Tibial nerve (tissue), 4 donors: Measurements from ENCODE around the gene PLXNB3. TPM values are rescaled to one million over a fixed set of nuclear protein-coding genes. Genes with fewer than 3 reads are reported as not detected.
"Not testable (repeated sequence)": the region's sequence is repeated elsewhere in the genome, so short reads cannot be mapped to it uniquely, and the experiment has no call there.

ENCODE experiments used
- DNase-seq, 2 donors: peaks; one replicate each; pipeline ENCODE4 v3.0.0-alpha.2; 2019; ENCODE audit warnings: low spot score in 2 of 2
- H3K27ac ChIP-seq, 4 donors: fragments of 200-600 bp; sonication (generic) in 3 of 4; one replicate each; pipeline ENCODE4 v1.5.1; 2017 to 2019; ENCODE audit warnings: mild to moderate bottlenecking in 1 of 4
- H3K27me3 ChIP-seq, 2 donors: fragments of 200-600 bp; sonication (generic) in 1 of 2; one replicate each; pipeline versions ENCODE4 v1.5.1 to v1.6.0; 2017 to 2019
- H3K36me3 ChIP-seq, 3 donors: fragments of 200-600 bp; sonication (generic); one replicate each; pipeline ENCODE4 v1.5.1; 2018 to 2019
- H3K4me1 ChIP-seq, 4 donors: fragments of 200-600 bp; sonication (generic) in 3 of 4; one replicate each; pipeline ENCODE4 v1.5.1; 2017 to 2019
- H3K4me3 ChIP-seq, 4 donors: fragments of 200-600 bp; sonication (generic) in 3 of 4; one replicate each; pipeline ENCODE4 v1.5.1; 2017 to 2019; ENCODE audit warnings: mild to moderate bottlenecking in 1 of 4, moderate library complexity in 1 of 4
- H3K9me3 ChIP-seq, 4 donors: fragments of 200-600 bp; sonication (generic) in 3 of 4; one replicate each; pipeline ENCODE4 v1.5.1; 2017 to 2019
- EP300 ChIP-seq, 2 donors: sonication (generic); formaldehyde crosslinking; IDR thresholded peaks; one replicate each; pipeline ENCODE4 v1.6.1; 2017; ENCODE audit warnings: antibody characterized with exemption in 2 of 2, mild to moderate bottlenecking in 1 of 2
- POLR2A ChIP-seq, 2 donors: fragments of 450-650 bp; IDR thresholded peaks; one replicate each; pipeline ENCODE4 v1.6.1; 2017; ENCODE audit warnings: antibody characterized with exemption in 2 of 2, mild to moderate bottlenecking in 2 of 2, moderate library complexity in 2 of 2
- WGBS, 2 donors: methylation state at CpG; one replicate each; pipeline ENCODE4 v1.1.5; 2018; 5-methylcytosine and 5-hydroxymethylcytosine counted together
- total RNA-seq, 4 donors: library from RNA; depleted of rRNA; stranded (reverse); fragments of >200 nt; gene quantifications; one replicate each; pipeline ENCODE4 v1.1.0, GENCODE V29; 2016
- TF ChIP-seq, protein P1 (sequence below), 5 experiments: fragments of 200-600 bp in 3 of 5; fragments of 450-650 bp in 2 of 5; sonication (generic) in 3 of 5; IDR thresholded peaks; one replicate each; pipeline ENCODE4 v1.5.1; 2016 to 2019; ENCODE audit warnings: antibody characterized with exemption in 5 of 5, mild to moderate bottlenecking in 3 of 5, moderate library complexity in 2 of 5

PLXNB3 gene
- total RNA-seq, 4 donors from 2014 or later, result 45.4 to 77.7 (median 50.3) TPM

DNA sequence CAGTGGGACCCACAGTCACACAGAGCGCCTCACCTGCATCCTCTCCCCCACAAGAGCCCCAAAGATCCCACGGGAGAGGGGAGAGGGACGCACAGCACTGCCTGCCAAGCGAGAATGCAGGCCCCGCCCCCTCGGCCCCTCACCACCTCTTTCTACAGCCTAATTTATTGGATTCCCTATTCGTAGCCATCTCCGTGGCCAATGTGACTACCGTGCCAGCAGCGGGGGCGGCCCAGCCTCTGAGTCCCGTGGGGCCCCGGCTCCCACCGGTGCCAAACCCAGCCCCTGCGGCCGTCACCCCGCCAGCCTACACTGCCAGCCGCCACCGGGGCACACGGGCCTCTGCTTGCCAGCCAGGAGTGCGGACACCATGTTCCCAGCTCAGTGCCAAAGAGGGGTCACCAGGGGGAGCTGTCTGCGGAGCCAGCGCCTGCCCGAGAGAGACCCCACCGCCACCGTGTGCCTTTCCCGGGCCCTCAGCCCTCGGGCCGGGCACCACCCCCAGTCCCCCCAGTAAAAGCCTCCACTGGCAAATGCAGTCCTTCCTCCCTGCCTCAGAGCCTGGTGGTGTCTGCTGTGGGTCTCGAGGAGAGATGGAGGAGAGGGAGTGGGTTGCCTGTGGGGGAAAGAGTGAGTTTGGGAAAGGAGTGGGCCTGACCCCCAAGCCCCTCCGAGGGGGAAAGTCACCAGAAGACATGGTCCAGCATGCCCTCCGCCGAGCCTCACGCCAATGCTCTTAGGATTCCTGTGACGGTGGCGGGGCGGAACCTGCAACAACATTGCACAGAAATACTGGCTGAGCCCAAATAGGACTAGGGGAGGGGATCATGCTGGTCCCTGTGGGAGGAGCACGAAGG lies 19.6 kb upstream of the PLXNB3 start:
- WGBS, 2 donors, result 7 to 41% methylated on average over 17 to 18 of the region's 38 CpGs
- Histone ChIP-seq H3K4me3 (peak overlapping the region in 3 of 4 donors; percentile 9 to 23 (median 15)), H3K4me1 (peaks cover 0 to 17% (median 4%) of the 10 kb centered on the region in 4 donors), H3K9me3 (no peaks in the 10 kb centered on the region), H3K27me3 (no peaks in the 10 kb centered on the region), H3K27ac (peak overlapping the region; percentile 30 to 81 (median 56)), H3K36me3 (peaks cover 0 to 5% (median 0%) of the 10 kb centered on the region in 3 donors)
- no peak for TF ChIP-seq POLR2A (IDR thresholded peaks at IDR 0.05)
- TF ChIP-seq, protein P1, sequence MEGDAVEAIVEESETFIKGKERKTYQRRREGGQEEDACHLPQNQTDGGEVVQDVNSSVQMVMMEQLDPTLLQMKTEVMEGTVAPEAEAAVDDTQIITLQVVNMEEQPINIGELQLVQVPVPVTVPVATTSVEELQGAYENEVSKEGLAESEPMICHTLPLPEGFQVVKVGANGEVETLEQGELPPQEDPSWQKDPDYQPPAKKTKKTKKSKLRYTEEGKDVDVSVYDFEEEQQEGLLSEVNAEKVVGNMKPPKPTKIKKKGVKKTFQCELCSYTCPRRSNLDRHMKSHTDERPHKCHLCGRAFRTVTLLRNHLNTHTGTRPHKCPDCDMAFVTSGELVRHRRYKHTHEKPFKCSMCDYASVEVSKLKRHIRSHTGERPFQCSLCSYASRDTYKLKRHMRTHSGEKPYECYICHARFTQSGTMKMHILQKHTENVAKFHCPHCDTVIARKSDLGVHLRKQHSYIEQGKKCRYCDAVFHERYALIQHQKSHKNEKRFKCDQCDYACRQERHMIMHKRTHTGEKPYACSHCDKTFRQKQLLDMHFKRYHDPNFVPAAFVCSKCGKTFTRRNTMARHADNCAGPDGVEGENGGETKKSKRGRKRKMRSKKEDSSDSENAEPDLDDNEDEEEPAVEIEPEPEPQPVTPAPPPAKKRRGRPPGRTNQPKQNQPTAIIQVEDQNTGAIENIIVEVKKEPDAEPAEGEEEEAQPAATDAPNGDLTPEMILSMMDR (IDR thresholded peaks at IDR 0.05), result peak in 1 of 5 experiments; percentile 9
- DNase-seq, result no peak

DNA sequence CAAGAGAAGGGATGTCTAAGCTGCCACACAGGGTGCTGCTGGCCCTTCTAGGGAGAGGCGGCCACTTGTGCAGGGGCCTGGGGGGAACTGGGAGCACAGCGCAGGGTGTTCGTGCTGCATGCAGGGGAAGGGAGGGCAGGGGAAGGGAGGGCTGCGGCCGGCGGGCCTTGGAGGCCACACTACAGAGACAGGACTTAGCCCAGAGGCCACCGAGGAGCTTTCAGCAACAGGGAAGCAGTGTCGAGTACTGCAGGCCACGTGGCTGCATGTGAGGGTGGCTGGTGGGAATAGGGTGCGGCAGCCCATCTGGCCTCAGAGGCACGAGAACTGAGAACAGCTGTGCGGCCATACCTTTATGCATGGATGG lies 19.0 kb upstream of the PLXNB3 start:
- 12 to 74% methylated on average over 6 to 12 of the region's 12 CpGs for WGBS, 2 donors
- not testable (repeated sequence) for H3K9me3 ChIP-seq
- peak overlapping the region in 1 of 4 donors; percentile 81 for H3K27ac ChIP-seq

DNA sequence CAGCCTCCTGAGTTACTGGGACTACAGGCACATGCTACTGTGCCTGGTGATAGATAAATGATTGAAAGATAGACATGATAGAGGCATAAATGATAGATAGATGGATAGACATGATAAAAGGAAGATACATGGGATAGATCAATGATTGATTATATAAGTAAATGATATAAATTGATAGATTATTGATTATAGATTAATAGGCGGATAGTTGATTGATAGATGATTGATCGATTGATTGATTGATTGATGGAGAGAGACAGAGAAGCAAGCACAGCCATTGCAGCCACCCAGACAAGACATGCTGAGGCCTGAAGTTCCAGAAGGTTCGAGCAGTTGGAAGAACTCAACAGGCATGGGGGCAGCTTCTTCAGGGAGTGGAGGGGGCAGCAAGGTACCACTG lies 17.7 kb upstream of the PLXNB3 start:
- Histone ChIP-seq H3K27me3 (no peaks in the 10 kb centered on the region), H3K9me3 (no peaks in the 10 kb centered on the region), H3K4me3 (no peak overlapping the region), H3K4me1 (peaks cover 0 to 17% (median 4%) of the 10 kb centered on the region in 4 donors), H3K36me3 (no peaks in the 10 kb centered on the region), H3K27ac (no peak overlapping the region)
- 88 to 100% methylated on average over 3 of the region's 3 CpGs for WGBS, 2 donors
- TF ChIP-seq EP300 (IDR thresholded peaks at IDR 0.05), result no peak
- TF ChIP-seq POLR2A (IDR thresholded peaks at IDR 0.05), result no peak
- TF ChIP-seq, protein P1 (IDR thresholded peaks at IDR 0.05), result no peak
- no peak for DNase-seq

More for the DNA sequence above, 19.0 kb upstream of the PLXNB3 start:
- not testable (repeated sequence) for H3K36me3 ChIP-seq, H3K27me3 ChIP-seq, H3K4me3 ChIP-seq, DNase-seq
- peaks cover 0 to 17% (median 4%) of the 10 kb centered on the region in 4 donors for H3K4me1 ChIP-seq

DNA sequence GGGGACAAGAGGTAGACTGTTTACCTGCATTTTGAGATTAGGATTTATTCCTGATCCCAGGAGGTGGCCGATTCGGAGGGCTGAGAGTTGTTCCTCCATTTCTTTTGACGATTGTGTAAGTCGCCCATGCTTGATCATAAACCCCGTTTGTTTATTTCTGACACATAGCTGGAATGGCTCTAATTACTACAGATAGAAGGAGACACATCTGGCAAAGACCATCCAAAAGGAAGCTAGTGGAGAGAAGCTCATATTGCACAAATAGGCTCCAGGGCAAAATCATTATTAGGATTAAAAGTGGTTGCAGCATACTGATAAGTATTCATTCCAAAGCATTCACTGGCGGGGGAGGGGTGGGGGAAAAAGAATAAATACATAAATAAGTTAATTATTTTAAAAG lies 17.1 kb upstream of the PLXNB3 start:
- WGBS, 2 donors, result 85 to 90% methylated on average over 6 of the region's 6 CpGs
- DNase-seq, H3K9me3 ChIP-seq, H3K27me3 ChIP-seq, H3K27ac ChIP-seq, H3K4me3 ChIP-seq, H3K36me3 ChIP-seq: not testable (repeated sequence)
- H3K4me1 ChIP-seq, result peaks cover 0 to 17% (median 4%) of the 10 kb centered on the region in 4 donors

DNA sequence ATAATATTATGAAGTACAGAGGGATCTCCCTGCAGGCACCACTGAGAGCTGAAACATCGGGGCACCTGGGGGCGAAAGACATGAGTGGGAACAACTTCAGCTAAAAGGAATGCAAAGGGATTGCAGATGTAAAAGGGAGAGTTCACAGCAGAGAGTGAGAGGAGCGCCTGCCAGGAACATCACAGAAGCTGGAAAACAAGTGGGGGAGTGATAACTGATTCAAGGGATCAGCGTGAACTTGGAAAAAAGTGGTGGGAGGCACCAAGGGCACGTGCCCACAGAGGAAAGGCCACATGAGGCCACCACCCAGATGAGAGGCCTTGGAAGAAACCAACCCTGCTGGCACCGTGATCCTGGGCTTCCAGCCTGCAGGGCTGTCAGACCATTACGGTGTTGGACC lies 15.0 kb upstream of the PLXNB3 start:
- DNase-seq, H3K27me3 ChIP-seq, H3K4me1 ChIP-seq, H3K9me3 ChIP-seq, H3K36me3 ChIP-seq, H3K27ac ChIP-seq, H3K4me3 ChIP-seq: not testable (repeated sequence)
- WGBS, 2 donors, result 68 to 77% methylated on average over 7 of the region's 7 CpGs

DNA sequence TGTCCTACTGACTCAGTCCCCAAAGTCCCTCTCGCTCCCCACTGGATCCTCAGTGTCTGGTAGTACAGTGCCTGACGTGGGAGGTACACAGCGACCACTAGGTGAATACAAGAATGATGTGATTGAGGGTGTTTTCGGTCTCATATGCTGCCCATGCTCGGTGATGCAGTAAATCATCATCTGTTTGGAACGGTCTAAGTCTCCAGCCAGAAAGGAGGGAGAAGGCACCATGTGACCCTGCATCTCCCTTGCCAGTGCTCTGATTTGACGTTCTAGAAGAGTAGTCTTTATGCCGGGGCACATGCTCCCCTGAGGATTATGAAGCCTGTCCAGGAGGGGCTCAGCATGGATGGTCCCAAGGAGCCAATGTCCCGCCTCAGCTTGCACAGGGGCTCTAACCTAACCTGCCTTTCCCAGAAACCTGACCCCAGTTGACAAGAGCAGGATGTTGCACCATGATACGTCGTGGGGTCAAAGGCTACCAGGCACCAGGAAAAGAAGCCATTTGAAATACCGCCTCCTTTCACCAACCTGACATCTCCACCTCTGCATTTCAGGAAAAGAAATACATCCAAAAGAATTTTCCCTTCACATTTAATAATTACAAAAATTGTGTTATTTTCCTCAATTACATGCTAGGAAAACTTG lies 13.8 kb upstream of the PLXNB3 start:
- Histone ChIP-seq H3K27ac (no peak overlapping the region), H3K27me3 (no peaks in the 10 kb centered on the region), H3K4me3 (no peak overlapping the region), H3K4me1 (no peaks in the 10 kb centered on the region), H3K36me3 (no peaks in the 10 kb centered on the region), H3K9me3 (no peaks in the 10 kb centered on the region)
- no peak for DNase-seq
- WGBS, 2 donors, result 69 to 88% methylated on average over 8 to 12 of the region's 12 CpGs
- TF ChIP-seq POLR2A (IDR thresholded peaks at IDR 0.05) (no peak), EP300 (IDR thresholded peaks at IDR 0.05) (no peak)
- TF ChIP-seq, protein P1 (IDR thresholded peaks at IDR 0.05), result no peak
